Upper lobe of left lung (tissue), 6 donors: Measurements from ENCODE around the gene KRT23. TPM values are rescaled to one million over a fixed set of nuclear protein-coding genes. Genes with fewer than 3 reads are reported as not detected.

ENCODE experiments used
- ATAC-seq, 2 donors: fragments of 200-7000 bp; cut with Tn5 transposase; one replicate each; pipeline ENCODE4 v1.9.1; 2022; ENCODE audit warnings: mild to moderate bottlenecking in 2 of 2, moderate library complexity in 2 of 2; ENCODE audit not compliant: low FRiP score in 2 of 2
- DNase-seq, 2 donors: peaks; one replicate each; pipeline ENCODE4 v3.0.0-alpha.2; 2019 to 2020
- H3K27ac ChIP-seq, 4 donors: fragments of 200-600 bp; sonication (generic); one replicate each; pipeline ENCODE4 v1.5.1; 2016 to 2019
- H3K27me3 ChIP-seq, 4 donors: fragments of 200-600 bp; sonication (generic); one replicate each; pipeline ENCODE4 v1.5.1; 2017 to 2019
- H3K36me3 ChIP-seq, 4 donors: fragments of 200-600 bp; sonication (generic); one replicate each; pipeline ENCODE4 v1.5.1; 2016 to 2019
- H3K4me1 ChIP-seq, 4 donors: fragments of 200-600 bp; sonication (generic); one replicate each; pipeline ENCODE4 v1.5.1; 2018 to 2019
- H3K4me3 ChIP-seq, 4 donors: fragments of 200-600 bp; sonication (generic); one replicate each; pipeline ENCODE4 v1.5.1; 2017 to 2019; ENCODE audit warnings: mild to moderate bottlenecking in 2 of 4, moderate library complexity in 1 of 4
- H3K9me3 ChIP-seq, 4 donors: fragments of 200-600 bp; sonication (generic); one replicate each; pipeline ENCODE4 v1.5.1; 2018 to 2019
- EP300 ChIP-seq, 4 donors: sonication (generic); formaldehyde crosslinking; IDR thresholded peaks; one replicate each; pipeline ENCODE4 v1.5.1; 2017; ENCODE audit warnings: antibody characterized with exemption in 4 of 4, control low read depth in 2 of 4
- POLR2A ChIP-seq, 4 donors: fragments of 450-650 bp; IDR thresholded peaks; one replicate each; pipeline ENCODE4 v1.5.1; 2016 to 2017; ENCODE audit warnings: antibody characterized with exemption in 4 of 4, mild to moderate bottlenecking in 2 of 4
- POLR2AphosphoS5 ChIP-seq, 2 donors: sonication (generic); formaldehyde crosslinking; IDR thresholded peaks; one replicate each; pipeline ENCODE4 v1.5.1; 2017; ENCODE audit warnings: antibody characterized with exemption in 2 of 2
- WGBS, 2 donors: methylation state at CpG; one replicate each; pipeline ENCODE4 v1.1.5; 2017 to 2018; 5-methylcytosine and 5-hydroxymethylcytosine counted together
- total RNA-seq, 6 donors: library from RNA; depleted of rRNA in 4 of 6; stranded (reverse); fragments of >200 nt in 4 of 6; gene quantifications; one replicate each; pipeline versions ENCODE4 v1.1.0 to v1.2.1, GENCODE V29; 2016 to 2021
- TF ChIP-seq, protein P1 (sequence below), 6 experiments: fragments of 450-650 bp in 4 of 6; fragments of 200-600 bp in 2 of 6; sonication (generic) in 2 of 6; IDR thresholded peaks; one replicate each; pipeline ENCODE4 v1.5.1; 2016 to 2019; ENCODE audit warnings: antibody characterized with exemption in 6 of 6
- donor health status: DM: no; HTN: no; CAD: no; lungs with moderate emphysema.
- donor health status: DM: no; HTN: yes; CAD: no; lungs with severe emphysema.

Gene KRT23
- total RNA-seq, 6 donors from 2014 or later, result 0.49 to 10.7 (median 3.1) TPM

DNA sequence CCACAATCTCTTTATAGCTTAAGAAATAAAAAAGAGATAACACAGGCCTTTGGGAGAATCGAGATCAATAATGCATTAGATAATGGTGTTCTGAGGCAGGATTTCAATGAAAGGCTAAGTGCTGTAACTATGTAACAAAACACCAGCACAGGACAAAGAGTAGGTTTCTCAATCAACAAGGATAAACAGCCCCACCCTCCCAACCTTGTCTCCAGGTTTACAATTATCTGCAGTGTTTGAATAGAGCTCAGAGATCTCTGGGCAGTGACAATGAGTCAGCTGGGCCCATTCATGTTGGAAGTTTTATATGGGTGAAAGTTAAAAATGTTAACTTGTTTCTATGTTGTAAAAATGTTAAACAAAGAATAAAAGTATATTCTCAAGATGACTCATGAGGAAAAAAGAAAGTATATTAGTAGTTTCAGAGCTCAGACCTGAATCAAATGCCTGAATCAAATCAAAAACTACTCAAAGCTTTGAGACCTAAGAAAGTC, 35.4 kb downstream of the KRT23 start:
- Histone ChIP-seq H3K27me3 (no peaks in the 10 kb centered on the region), H3K27ac (no peak overlapping the region), H3K36me3 (no peaks in the 10 kb centered on the region), H3K4me3 (no peak overlapping the region), H3K4me1 (peaks cover 0 to 6% (median 0%) of the 10 kb centered on the region in 4 donors), H3K9me3 (no peaks in the 10 kb centered on the region)
- TF ChIP-seq EP300 (IDR thresholded peaks at IDR 0.05) (no peak), POLR2A (IDR thresholded peaks at IDR 0.05) (no peak), POLR2AphosphoS5 (IDR thresholded peaks at IDR 0.05) (no peak)
- TF ChIP-seq, protein P1, sequence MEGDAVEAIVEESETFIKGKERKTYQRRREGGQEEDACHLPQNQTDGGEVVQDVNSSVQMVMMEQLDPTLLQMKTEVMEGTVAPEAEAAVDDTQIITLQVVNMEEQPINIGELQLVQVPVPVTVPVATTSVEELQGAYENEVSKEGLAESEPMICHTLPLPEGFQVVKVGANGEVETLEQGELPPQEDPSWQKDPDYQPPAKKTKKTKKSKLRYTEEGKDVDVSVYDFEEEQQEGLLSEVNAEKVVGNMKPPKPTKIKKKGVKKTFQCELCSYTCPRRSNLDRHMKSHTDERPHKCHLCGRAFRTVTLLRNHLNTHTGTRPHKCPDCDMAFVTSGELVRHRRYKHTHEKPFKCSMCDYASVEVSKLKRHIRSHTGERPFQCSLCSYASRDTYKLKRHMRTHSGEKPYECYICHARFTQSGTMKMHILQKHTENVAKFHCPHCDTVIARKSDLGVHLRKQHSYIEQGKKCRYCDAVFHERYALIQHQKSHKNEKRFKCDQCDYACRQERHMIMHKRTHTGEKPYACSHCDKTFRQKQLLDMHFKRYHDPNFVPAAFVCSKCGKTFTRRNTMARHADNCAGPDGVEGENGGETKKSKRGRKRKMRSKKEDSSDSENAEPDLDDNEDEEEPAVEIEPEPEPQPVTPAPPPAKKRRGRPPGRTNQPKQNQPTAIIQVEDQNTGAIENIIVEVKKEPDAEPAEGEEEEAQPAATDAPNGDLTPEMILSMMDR (IDR thresholded peaks at IDR 0.05), result no peak
- ATAC-seq (no peak), DNase-seq (no peak)
- 91 to 95% methylated on average over 1 of the region's 1 CpG for WGBS, 2 donors

DNA sequence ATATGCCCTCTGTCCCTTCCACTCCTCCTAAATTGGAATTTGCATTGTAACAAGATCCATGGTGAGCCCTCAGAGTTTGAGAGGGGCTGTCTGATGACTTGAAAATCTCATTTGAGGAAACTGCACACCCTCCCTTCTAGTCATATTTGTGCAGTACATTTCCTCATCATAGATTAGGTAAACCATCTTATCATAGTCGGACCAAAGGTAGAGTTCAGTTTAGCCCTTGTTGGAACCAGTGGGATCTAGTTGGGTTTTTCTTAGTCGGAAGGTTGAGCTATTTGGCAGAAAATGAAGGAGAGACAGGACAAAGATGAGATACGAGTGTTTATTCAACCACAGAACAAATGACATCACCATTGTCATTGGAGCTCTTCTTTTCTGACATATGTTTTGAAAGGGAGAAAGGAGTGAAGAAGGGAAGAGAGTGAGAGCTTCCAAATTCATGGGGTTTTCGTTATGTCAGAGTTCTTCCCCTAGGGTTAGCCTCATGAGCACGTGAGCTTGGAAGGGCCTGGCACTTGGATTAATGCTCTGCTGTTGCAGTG, 36.6 kb downstream of the KRT23 start:
- Histone ChIP-seq H3K4me1 (peaks cover 0 to 6% (median 0%) of the 10 kb centered on the region in 4 donors), H3K4me3 (no peak overlapping the region), H3K9me3 (no peaks in the 10 kb centered on the region), H3K36me3 (no peaks in the 10 kb centered on the region), H3K27ac (no peak overlapping the region), H3K27me3 (no peaks in the 10 kb centered on the region)
- ATAC-seq (no peak), DNase-seq (no peak)
- TF ChIP-seq EP300 (IDR thresholded peaks at IDR 0.05) (no peak), POLR2AphosphoS5 (IDR thresholded peaks at IDR 0.05) (no peak), POLR2A (IDR thresholded peaks at IDR 0.05) (no peak)
- TF ChIP-seq, protein P1 (IDR thresholded peaks at IDR 0.05), result no peak
- WGBS, 2 donors, result 78 to 85% methylated on average over 5 of the region's 5 CpGs

DNA sequence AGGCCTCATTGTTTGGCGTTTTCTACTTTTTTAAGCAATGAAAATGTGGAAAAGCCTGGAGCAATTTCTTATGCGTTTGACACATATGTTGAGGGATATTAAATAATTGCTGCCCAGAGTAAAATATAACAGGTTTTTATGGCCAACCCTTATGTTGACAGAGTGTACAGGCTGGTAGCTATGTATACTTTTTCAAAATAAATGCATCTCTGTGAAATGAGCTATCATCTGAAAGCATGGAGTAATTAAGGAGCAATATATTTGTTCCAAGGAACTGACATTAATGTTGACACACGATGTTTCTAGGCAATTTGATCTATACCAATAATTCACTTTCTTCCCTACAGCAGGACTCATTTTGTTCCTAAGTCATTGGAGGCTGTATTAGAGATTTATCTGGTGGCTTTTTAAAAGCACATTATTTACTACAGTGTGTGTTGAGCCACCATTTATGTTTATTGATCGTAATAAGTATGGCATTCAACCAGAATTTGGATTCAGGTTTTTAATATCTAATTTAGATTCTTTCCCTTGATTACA, 40.5 kb downstream of the KRT23 start:
- DNase-seq (no peak), ATAC-seq (no peak)
- 86 to 89% methylated on average over 4 of the region's 4 CpGs for WGBS, 2 donors
- H3K27me3 ChIP-seq, result no peaks in the 10 kb centered on the region
- TF ChIP-seq POLR2A (IDR thresholded peaks at IDR 0.05) (no peak), POLR2AphosphoS5 (IDR thresholded peaks at IDR 0.05) (no peak), EP300 (IDR thresholded peaks at IDR 0.05) (no peak)
- TF ChIP-seq, protein P1 (IDR thresholded peaks at IDR 0.05), result no peak
- no peaks in the 10 kb centered on the region for H3K36me3 ChIP-seq
- H3K4me1 ChIP-seq, result no peaks in the 10 kb centered on the region
- no peak overlapping the region for H3K4me3 ChIP-seq
- no peaks in the 10 kb centered on the region for H3K9me3 ChIP-seq
- H3K27ac ChIP-seq, result no peak overlapping the region

DNA sequence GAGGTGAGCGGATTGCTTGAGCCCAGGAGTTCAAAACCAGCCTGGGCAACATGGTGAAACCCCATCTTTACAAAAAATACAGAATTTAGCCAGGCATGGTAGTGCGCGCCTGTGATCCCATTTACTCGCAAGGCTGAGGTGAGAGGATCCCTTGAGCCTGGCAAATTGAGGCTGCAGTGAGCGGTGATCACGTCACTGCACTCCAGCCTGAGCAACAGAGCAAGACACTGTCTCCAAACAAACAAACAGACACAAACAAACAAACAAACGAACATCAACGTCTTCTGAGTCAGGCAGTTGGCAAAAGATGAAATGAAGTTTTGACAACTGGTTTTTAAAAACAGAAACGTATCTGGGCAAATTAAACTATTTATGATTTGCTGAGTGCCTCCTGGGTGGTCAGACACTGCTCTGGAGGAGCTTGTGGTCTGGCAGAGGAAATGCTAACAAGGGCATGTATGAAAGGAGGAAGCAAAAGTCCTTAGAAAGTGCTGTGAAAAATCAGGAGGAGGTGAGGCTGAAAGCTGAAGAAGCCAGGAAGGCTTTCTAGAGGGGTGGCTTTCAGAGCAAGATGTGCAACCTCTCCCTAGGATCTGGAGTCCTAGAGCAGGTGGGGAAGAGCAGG, 42.2 kb downstream of the KRT23 start:
- Histone ChIP-seq H3K4me1 (no peaks in the 10 kb centered on the region), H3K4me3 (no peak overlapping the region), H3K36me3 (no peaks in the 10 kb centered on the region), H3K27me3 (no peaks in the 10 kb centered on the region), H3K9me3 (no peaks in the 10 kb centered on the region), H3K27ac (no peak overlapping the region)
- WGBS, 2 donors, result 63 to 73% methylated on average over 9 of the region's 9 CpGs
- TF ChIP-seq POLR2AphosphoS5 (IDR thresholded peaks at IDR 0.05) (no peak), EP300 (IDR thresholded peaks at IDR 0.05) (no peak), POLR2A (IDR thresholded peaks at IDR 0.05) (no peak)
- TF ChIP-seq, protein P1 (IDR thresholded peaks at IDR 0.05), result no peak
- DNase-seq, result no peak
- no peak for ATAC-seq
